ENCODE data around the gene SCAMP4. TPM values are rescaled to one million over a fixed set of nuclear protein-coding genes. Genes with fewer than 3 reads are reported as not detected.

The SCAMP4 gene
- 57.1 and 59.6 TPM in 2 replicates for total RNA-seq

GRCh38 chr19:1905110-1905862, at the start of gene SCAMP4, which contains the start of gene ADAT3:
Gene SCAMP4 (plus strand): TSS chr19:1905399. CDS start chr19:1915020, 9,621 bp downstream.
Gene ADAT3 (plus strand): TSS chr19:1905399. CDS start chr19:1912048, 6,649 bp downstream.

GRCh38 chr19:1863328-1863637, 41.9 kb upstream of the SCAMP4 start, which contains the start of gene KLF16:
Gene KLF16 (minus strand): TSS chr19:1863579. CDS start chr19:1863497, 82 bp downstream.

GRCh38 chr19:1885398-1886119, 19.6 kb upstream of the SCAMP4 start, which contains the start of gene ABHD17A:
Gene ABHD17A (minus strand): TSS chr19:1885496. CDS start chr19:1881566, 3,930 bp downstream.

DNA sequence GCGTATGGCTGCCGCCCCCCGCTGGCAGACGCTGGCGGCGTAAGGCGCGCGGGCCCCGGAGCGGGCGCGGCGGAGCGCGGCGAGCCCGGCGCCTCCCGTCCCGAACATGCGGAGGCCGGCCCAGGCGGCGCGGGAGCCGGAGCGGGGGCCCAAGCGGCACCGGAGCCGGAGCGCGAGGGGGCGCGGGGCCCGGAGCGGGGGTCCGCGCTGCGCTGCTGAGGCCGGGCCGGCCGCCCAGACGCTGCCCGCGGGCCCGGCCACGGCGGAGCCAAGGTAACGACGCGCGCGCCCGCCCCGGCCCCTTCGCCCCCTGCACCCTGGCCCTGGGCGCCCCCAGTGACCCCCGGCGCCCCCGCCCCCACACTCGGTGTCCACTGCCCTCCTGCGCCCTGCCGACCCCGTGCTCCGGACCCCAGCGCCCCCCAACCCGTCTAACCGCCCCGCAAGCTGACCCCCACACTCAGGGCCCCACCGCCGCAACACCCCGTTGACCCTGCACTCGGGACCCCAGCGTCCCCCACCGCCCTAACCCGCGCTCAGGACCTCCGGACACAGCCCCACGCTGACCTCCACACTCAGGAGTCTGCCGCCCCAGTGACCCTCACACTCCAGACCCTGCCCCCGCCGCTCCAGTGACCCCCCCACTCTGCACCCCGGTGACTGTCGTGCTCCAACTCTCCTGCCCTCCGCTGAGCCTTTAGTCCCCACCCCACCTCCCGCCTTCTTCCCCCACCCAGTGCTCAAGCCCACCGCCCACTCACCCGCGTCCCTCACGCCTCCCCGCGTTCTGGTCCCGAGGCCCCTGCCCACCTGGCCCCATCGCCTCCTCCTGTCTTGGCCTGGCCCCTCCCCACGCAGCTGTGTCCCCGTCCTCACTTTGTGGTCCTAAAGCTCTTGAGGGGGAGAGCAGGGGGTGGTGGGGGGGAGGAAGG, 36.2 kb downstream of the SCAMP4 start, which contains the start of gene CSNK1G2:
TSS of gene CSNK1G2 (plus strand) at position 27 of the 932 bp plus-strand sequence. CDS start 28,601 bp downstream, outside the sequence.

Other genes starting within 250 kb of the SCAMP4 start
- under 0.01 TPM in 1 of 2 replicates, not detected in the other for gene ONECUT3, start 151.9 kb upstream of the SCAMP4 start, total RNA-seq
- 2.8 and 4.2 TPM in 2 replicates for gene ATP8B3, start 93.1 kb upstream of the SCAMP4 start, total RNA-seq
- 8.3 and 12.9 TPM in 2 replicates for gene REXO1, start 56.9 kb upstream of the SCAMP4 start, total RNA-seq
- 6.0 and 7.9 TPM in 2 replicates for gene KLF16, start 41.8 kb upstream of the SCAMP4 start, total RNA-seq
- 77.8 and 116 TPM in 2 replicates for gene ABHD17A, start 19.9 kb upstream of the SCAMP4 start, total RNA-seq
- 3.3 and 4.3 TPM in 2 replicates for gene ADAT3, start within 50 bp of the SCAMP4 start, total RNA-seq
- gene CSNK1G2, start 35.8 kb downstream of the SCAMP4 start, total RNA-seq: 44.8 and 79.4 TPM in 2 replicates
- gene BTBD2, start 110.3 kb downstream of the SCAMP4 start, total RNA-seq: 74.3 and 123 TPM in 2 replicates
- gene MKNK2, start 145.8 kb downstream of the SCAMP4 start, total RNA-seq: 83.2 and 326 TPM in 2 replicates
- 30.8 and 39.5 TPM in 2 replicates for gene MOB3A, start 190.9 kb downstream of the SCAMP4 start, total RNA-seq
- 0.58 and 2.5 TPM in 2 replicates for gene IZUMO4, start 191.5 kb downstream of the SCAMP4 start, total RNA-seq
- gene AP3D1, start 246.2 kb downstream of the SCAMP4 start, total RNA-seq: 116 and 169 TPM in 2 replicates